ENCODE data around the gene ZNF497.
A peak's percentile ranks its signal among the peaks of the same experiment; 100 is the strongest.

Gene ZNF497

GRCh38 chr19:58368561-58369360, 6.2 kb upstream of the ZNF497 start:
- TF ChIP-seq, protein P1, sequence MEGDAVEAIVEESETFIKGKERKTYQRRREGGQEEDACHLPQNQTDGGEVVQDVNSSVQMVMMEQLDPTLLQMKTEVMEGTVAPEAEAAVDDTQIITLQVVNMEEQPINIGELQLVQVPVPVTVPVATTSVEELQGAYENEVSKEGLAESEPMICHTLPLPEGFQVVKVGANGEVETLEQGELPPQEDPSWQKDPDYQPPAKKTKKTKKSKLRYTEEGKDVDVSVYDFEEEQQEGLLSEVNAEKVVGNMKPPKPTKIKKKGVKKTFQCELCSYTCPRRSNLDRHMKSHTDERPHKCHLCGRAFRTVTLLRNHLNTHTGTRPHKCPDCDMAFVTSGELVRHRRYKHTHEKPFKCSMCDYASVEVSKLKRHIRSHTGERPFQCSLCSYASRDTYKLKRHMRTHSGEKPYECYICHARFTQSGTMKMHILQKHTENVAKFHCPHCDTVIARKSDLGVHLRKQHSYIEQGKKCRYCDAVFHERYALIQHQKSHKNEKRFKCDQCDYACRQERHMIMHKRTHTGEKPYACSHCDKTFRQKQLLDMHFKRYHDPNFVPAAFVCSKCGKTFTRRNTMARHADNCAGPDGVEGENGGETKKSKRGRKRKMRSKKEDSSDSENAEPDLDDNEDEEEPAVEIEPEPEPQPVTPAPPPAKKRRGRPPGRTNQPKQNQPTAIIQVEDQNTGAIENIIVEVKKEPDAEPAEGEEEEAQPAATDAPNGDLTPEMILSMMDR (IDR thresholded peaks at IDR 0.05; ENCODE audit: extremely low read depth, missing control alignments), result no peak
- DNase-seq (ENCODE audit: low spot score), result no peak

DNA sequence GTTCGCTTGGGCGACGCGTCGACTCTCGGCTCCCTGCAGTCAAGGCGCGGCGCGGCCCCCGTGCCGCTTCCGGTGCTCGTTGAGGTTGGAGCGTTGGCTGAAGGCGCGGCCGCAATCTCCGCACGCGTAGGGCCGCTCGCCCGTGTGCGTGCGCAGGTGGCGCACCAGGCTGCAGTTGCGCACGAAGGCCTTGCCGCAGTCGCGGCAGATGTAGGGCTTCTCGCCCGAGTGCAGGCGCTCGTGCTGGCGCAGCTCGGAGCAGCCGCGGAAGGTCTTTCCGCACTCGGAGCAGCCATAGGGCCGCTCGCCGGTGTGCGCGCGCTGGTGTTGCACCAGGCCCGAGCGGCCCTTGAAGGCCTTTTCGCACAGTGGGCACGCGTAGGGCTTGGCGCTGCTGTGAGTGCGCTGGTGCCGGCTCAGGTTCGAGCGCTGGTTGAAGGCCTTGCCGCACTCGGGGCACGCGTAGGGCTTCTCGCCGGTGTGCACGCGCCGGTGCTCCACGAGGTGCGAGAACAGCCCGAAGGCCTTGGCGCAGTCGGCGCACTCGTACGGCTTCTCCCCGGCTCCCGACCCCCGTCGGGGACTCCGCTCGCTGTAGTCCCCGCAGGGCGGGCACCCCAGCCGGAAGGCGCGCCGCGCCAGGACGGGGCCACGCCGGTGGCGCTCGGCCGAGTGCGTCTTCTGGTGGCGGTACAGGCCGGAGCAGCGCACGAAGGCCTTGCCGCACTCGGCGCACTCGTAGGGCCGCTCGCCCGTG, 5.3 kb upstream of the ZNF497 start:
- TF ChIP-seq, protein P1 (IDR thresholded peaks at IDR 0.05; ENCODE audit: extremely low read depth, missing control alignments), result no peak
- DNase-seq (ENCODE audit: low spot score), result no peak

GRCh38 chr19:58366585-58367430, 4.3 kb upstream of the ZNF497 start:
- DNase-seq (ENCODE audit: low spot score), result no peak
- TF ChIP-seq, protein P1 (IDR thresholded peaks at IDR 0.05; ENCODE audit: extremely low read depth, missing control alignments), result no peak

DNA sequence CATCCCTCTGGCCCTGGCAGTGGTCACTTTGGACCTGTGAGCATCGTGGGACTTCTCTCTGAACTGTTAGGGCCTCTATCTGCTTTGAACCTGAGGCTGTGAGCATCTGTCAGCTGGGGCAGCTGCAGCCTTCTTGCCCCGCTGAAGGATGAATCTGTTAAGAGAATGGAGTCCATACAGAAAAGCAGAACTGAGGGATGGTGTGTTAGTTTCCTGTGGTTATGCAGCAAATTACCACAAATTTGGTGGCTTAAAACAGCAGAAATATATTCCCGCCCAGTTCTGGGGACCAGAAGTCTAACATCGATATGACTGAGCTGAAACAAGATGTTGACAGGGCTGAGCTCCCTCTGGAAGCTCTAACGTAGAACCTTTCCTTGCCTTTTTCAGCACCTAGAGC, 1.6 kb upstream of the ZNF497 start:
- DNase-seq (ENCODE audit: low spot score), result no peak
- TF ChIP-seq, protein P1 (IDR thresholded peaks at IDR 0.05; ENCODE audit: extremely low read depth, missing control alignments), result no peak

DNA sequence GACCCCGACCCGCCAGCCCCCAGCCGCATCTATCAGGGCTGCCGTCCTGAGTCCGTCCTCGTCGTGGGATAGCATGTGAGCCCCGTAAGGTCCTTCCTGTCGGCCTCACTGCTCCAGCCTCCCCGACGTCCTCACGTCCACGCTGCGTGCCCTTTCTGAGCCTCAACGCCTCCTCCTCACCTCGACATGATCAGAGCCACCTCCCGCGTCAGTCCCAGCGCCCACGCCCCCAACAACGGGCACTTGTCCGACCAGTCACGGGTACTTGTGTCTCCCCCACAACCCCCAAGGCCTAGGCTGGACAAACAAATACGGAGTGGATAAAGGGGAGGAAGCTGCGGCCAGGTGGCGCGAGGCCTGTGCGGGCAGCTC, 665 bp downstream of the ZNF497 start:
- TF ChIP-seq, protein P1 (IDR thresholded peaks at IDR 0.05; ENCODE audit: extremely low read depth, missing control alignments), result no peak
- DNase-seq (ENCODE audit: low spot score), result peak; percentile 76

GRCh38 chr19:58357481-58358145, 4.9 kb downstream of the ZNF497 start:
- DNase-seq (ENCODE audit: low spot score), result no peak
- TF ChIP-seq, protein P1 (IDR thresholded peaks at IDR 0.05; ENCODE audit: extremely low read depth, missing control alignments), result no peak

Data from GM20000 (cell line).